ENCODE measurements around the gene SUSD4.

SUSD4 gene

DNA sequence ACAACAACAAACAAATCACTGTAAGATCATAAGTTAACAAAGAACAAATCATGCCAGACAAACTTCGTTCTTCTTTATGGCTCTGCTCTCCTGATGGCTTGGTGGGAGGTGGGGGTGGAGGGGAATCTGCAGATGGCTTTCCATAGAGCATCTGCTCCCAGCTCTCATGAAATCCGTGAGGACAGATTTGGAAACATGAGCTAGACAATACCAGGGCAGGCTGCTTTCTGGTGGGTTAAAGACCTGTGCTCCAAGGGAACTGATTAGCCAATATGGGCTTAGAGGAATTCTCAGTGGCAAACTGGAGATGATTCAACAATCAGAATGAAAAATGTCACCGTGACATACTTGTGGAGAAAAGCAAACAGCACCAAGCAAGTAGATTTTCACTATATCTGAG, 151.5 kb downstream of the SUSD4 start:
- DNase-seq (ENCODE audit: low read depth): no peak
- no peak overlapping the region for H3K4me3 ChIP-seq (ENCODE audit: low read depth, low read length)
- in situ Hi-C loops (cut with HindIII; ENCODE audit: low sequenced_read_pairs): no loop called here
- no peak for TF ChIP-seq CTCF (IDR thresholded peaks at IDR 0.05; ENCODE audit: low read depth, low read length, missing control alignments)

- in situ Hi-C loops (cut with HindIII; ENCODE audit: low sequenced_read_pairs): no loop called here
- DNase-seq (ENCODE audit: low read depth): no peak
- TF ChIP-seq CTCF (IDR thresholded peaks at IDR 0.05; ENCODE audit: low read depth, low read length, missing control alignments): no peak
- no peak overlapping the region for H3K4me3 ChIP-seq (ENCODE audit: low read depth, low read length)
Measured at GRCh38 chr1:223211323-223211985, 152.5 kb downstream of the SUSD4 start.

GRCh38 chr1:223210788-223211120, 153.2 kb downstream of the SUSD4 start:
- in situ Hi-C loops (cut with HindIII; ENCODE audit: low sequenced_read_pairs): no loop called here
- TF ChIP-seq CTCF (IDR thresholded peaks at IDR 0.05; ENCODE audit: low read depth, low read length, missing control alignments): no peak
- H3K4me3 ChIP-seq (ENCODE audit: low read depth, low read length): no peak overlapping the region
- no peak for DNase-seq (ENCODE audit: low read depth)

GRCh38 chr1:223209992-223210787, 153.8 kb downstream of the SUSD4 start:
- no peak for TF ChIP-seq CTCF (IDR thresholded peaks at IDR 0.05; ENCODE audit: low read depth, low read length, missing control alignments)
- in situ Hi-C loops (cut with HindIII; ENCODE audit: low sequenced_read_pairs): no loop called here

GRCh38 chr1:223209293-223209898, 154.6 kb downstream of the SUSD4 start:
- no peak overlapping the region for H3K4me3 ChIP-seq (ENCODE audit: low read depth, low read length)
- in situ Hi-C loops (cut with HindIII; ENCODE audit: low sequenced_read_pairs): no loop called here
- TF ChIP-seq CTCF (IDR thresholded peaks at IDR 0.05; ENCODE audit: low read depth, low read length, missing control alignments): no peak
- no peak for DNase-seq (ENCODE audit: low read depth)

More at GRCh38 chr1:223209992-223210787, 153.8 kb downstream of the SUSD4 start:
- no peak overlapping the region for H3K4me3 ChIP-seq (ENCODE audit: low read depth, low read length)
- DNase-seq (ENCODE audit: low read depth): no peak

- no peak overlapping the region for H3K4me3 ChIP-seq (ENCODE audit: low read depth, low read length)
- DNase-seq (ENCODE audit: low read depth): peak; percentile 66
- in situ Hi-C loops (cut with HindIII; ENCODE audit: low sequenced_read_pairs): no loop called here
- TF ChIP-seq CTCF (IDR thresholded peaks at IDR 0.05; ENCODE audit: low read depth, low read length, missing control alignments): no peak
Measured at GRCh38 chr1:223208164-223209076, 155.6 kb downstream of the SUSD4 start.

Measured in astrocyte of the cerebellum (primary cell).